Naive thymus-derived CD4-positive, alpha-beta T cell (primary cell): ENCODE results near the gene TRAF4. TPM values are rescaled to one million over a fixed set of nuclear protein-coding genes. Genes with fewer than 3 reads are reported as not detected.
"Not testable (repeated sequence)": the region's sequence is repeated elsewhere in the genome, so short reads cannot be mapped to it uniquely, and the experiment has no call there.

ENCODE experiments used
- ATAC-seq: fragments of 150-1000 bp; cut with Tn5 transposase; 2 replicates; pipeline ENCODE4 v1.10.0; 2021; ENCODE audit warnings: mild to moderate bottlenecking, moderate library complexity
- CTCF ChIA-PET: fragments of 350-600 bp; sonication (Branson Sonifier 250); formaldehyde crosslinking; loops from one replicate; lab custom pipeline; 2021; ENCODE audit warnings: antibody characterized with exemption; lab: Charles Lee
- POLR2A ChIA-PET: fragments of 350-600 bp; sonication (Branson Sonifier 250); formaldehyde crosslinking; loops from one replicate; lab custom pipeline; 2021; ENCODE audit warnings: antibody characterized with exemption, inconsistent platforms; lab: Charles Lee
- DNase-seq, 9 donors: peaks; one replicate each; pipeline versions ENCODE4 v3.0.0 to v3.0.0-alpha.2; 2020 to 2022; ENCODE audit warnings: mixed read lengths in 1 of 9
- H3K27ac ChIP-seq: one replicate; pipeline ENCODE4 v1.7.0; 2013; ENCODE audit warnings: mild to moderate bottlenecking, low read depth, low read length, moderate library complexity
- H3K27me3 ChIP-seq, 2 donors: one replicate each; pipeline ENCODE4 v1.7.0; 2013; ENCODE audit warnings: low read length in 2 of 2, mild to moderate bottlenecking in 2 of 2, moderate library complexity in 2 of 2; ENCODE audit not compliant: control insufficient read depth in 2 of 2, insufficient read depth in 2 of 2
- H3K36me3 ChIP-seq, 3 experiments: 1 replicate in 2 of 3; 2 replicates in 1 of 3; pipeline ENCODE4 v1.7.0; 2013; ENCODE audit warnings: low read length in 3 of 3, mild to moderate bottlenecking in 3 of 3, moderate library complexity in 1 of 3; ENCODE audit not compliant: insufficient read depth in 3 of 3, control insufficient read depth in 2 of 3
- H3K4me1 ChIP-seq, 2 donors: one replicate each; pipeline ENCODE4 v1.7.0; 2013; ENCODE audit warnings: low read length in 2 of 2, mild to moderate bottlenecking in 2 of 2, moderate library complexity in 1 of 2; ENCODE audit not compliant: control insufficient read depth in 2 of 2, insufficient read depth in 2 of 2
- H3K4me3 ChIP-seq: 2 replicates; pipeline ENCODE4 v1.7.0; 2013; ENCODE audit warnings: mild to moderate bottlenecking, low read length
- H3K9me3 ChIP-seq, 3 experiments: 1 replicate in 2 of 3; 2 replicates in 1 of 3; pipeline ENCODE4 v1.7.0; 2013; ENCODE audit warnings: low read length in 3 of 3; ENCODE audit not compliant: control insufficient read depth in 2 of 3
- H3K27ac Mint-ChIP-seq, 9 donors: one replicate each; pipeline ENCODE4 v1.8.0; 2020 to 2022; ENCODE audit warnings: mixed read lengths in 9 of 9, mild to moderate bottlenecking in 8 of 9, moderate library complexity in 5 of 9, inconsistent platforms in 2 of 9
- H3K27me3 Mint-ChIP-seq, 5 donors: one replicate each; pipeline ENCODE4 v1.8.0; 2021 to 2022; ENCODE audit warnings: mixed read lengths in 5 of 5, mild to moderate bottlenecking in 1 of 5
- H3K36me3 Mint-ChIP-seq, 5 donors: one replicate each; pipeline ENCODE4 v1.8.0; 2020 to 2022; ENCODE audit warnings: mixed read lengths in 5 of 5, mild to moderate bottlenecking in 3 of 5, inconsistent platforms in 1 of 5
- H3K4me1 Mint-ChIP-seq, 7 donors: one replicate each; pipeline ENCODE4 v1.8.0; 2020 to 2022; ENCODE audit warnings: mixed read lengths in 7 of 7, mild to moderate bottlenecking in 3 of 7, inconsistent platforms in 1 of 7
- H3K4me3 Mint-ChIP-seq, 10 donors: one replicate each; pipeline ENCODE4 v1.8.0; 2020 to 2022; ENCODE audit warnings: mild to moderate bottlenecking in 10 of 10, mixed read lengths in 10 of 10, moderate library complexity in 6 of 10, inconsistent platforms in 2 of 10
- H3K9me3 Mint-ChIP-seq, 11 donors: one replicate each; pipeline ENCODE4 v1.8.0; 2020 to 2022; ENCODE audit warnings: mixed read lengths in 11 of 11, mild to moderate bottlenecking in 4 of 11, inconsistent platforms in 1 of 11, moderate library complexity in 1 of 11
- intact Hi-C, 2 donors: fragments of 100-400 bp; cut with micrococcal nuclease; formaldehyde crosslinking; loops; one replicate each; pipeline ENCODE4 v1.15.1; 2023
- polyA plus RNA-seq, 2 donors: library from polyadenylated mRNA; unstranded; fragments of 300-500 nt; fragmentation: Illumina TruSeq; gene quantifications; one replicate each; pipeline ENCODE4 v1.2.3, GENCODE V29; 2021
- total RNA-seq, 6 experiments: library from RNA in 5 of 6; stranded (reverse) in 5 of 6; gene quantifications; 1 replicate in 5 of 6; 2 replicates in 1 of 6; pipeline ENCODE4 v1.2.3 and lab custom pipeline; 2021 to 2026

TRAF4 gene
- total and polyA plus RNA-seq, 7 experiments from 2014 or later: 1.3 to 228 (median 25.6) TPM

- H3K36me3 ChIP-seq: peaks cover 20 to 36% (median 32%) of the 10 kb centered on the region in 3 experiments
- Mint-ChIP-seq H3K36me3 (peaks cover 4 to 42% (median 23%) of the 10 kb centered on the region in 5 donors), H3K27me3 (peaks cover 0 to 8% (median 0%) of the 10 kb centered on the region in 5 donors), H3K4me3 (peak overlapping the region; percentile 3 to 71 (median 24)), H3K4me1 (peaks cover 24 to 78% (median 74%) of the 10 kb centered on the region in 7 donors), H3K9me3 (peaks cover 0 to 2% (median 0%) of the 10 kb centered on the region in 11 donors), H3K27ac (peak overlapping the region in 7 of 9 donors; percentile 24 to 70 (median 59))
- H3K4me3 ChIP-seq: no peak overlapping the region
- H3K27ac ChIP-seq: peak overlapping the region; percentile 82
- DNase-seq (no peak), ATAC-seq (no peak)
- intact Hi-C loops: loop anchor here in 1 of 2 donors (10.0 kb wide), 1 partner anchor 422 kb away; no protein-coding TSS in a partner anchor
- peaks cover 36 to 49% of the 10 kb centered on the region in 2 donors for H3K4me1 ChIP-seq
- ChIA-PET CTCF (interaction anchor here (10.6 kb wide), 1 partner anchor 25 kb away, joined by 331 read pairs; the partner anchor contains the start of gene TRAF4), POLR2A (interaction anchor here (0.7 to 6.1 kb wide), 3 partner anchors 12 to 174 kb away, joined by 3 to 35 read pairs (median 5); partner anchors contain the start of genes FLOT2 and PROCA1)
- no peaks in the 10 kb centered on the region for H3K27me3 ChIP-seq
- H3K9me3 ChIP-seq: no peaks in the 10 kb centered on the region
Observed at GRCh38 chr17:28723159-28723835, 20.5 kb upstream of the TRAF4 start.

DNA sequence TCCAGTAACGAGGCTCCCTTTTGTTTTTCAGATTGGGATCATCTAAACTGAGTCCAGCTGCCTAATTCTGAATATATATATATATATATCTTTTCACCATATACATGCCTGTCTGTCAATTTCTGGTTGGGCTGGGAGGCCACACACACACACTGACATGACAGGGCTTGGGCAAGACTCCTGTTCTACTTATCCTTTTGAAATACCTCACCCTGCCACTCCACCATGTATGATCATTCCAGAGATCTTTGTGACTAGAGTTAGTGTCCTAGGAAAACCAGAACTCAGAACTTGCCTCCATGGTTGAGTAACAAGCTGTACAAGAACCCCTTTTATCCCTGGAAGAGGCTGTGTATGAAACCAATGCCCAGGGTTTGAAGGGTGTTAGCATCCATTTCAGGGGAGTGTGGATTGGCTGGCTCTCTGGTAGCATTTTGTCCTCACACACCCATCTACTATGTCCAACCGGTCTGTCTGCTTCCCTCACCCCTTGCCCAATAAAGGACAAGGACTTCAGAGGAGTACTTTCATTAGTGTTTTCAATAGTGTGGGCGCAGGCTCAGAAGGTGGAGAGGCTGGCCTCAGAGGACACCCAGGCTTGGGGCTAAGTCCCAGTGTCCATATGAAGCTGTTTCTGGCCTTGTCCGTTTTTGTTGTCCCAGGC lies 19.8 kb upstream of the TRAF4 start:
- peak overlapping the region in 9 of 10 donors; percentile 37 to 96 (median 80) for H3K4me3 Mint-ChIP-seq
- not testable (repeated sequence) for H3K27ac ChIP-seq, H3K27me3 ChIP-seq, DNase-seq, H3K27me3 Mint-ChIP-seq, H3K4me3 ChIP-seq, ATAC-seq, H3K9me3 ChIP-seq, H3K9me3 Mint-ChIP-seq
- H3K4me1 ChIP-seq: peaks cover 36 to 50% of the 10 kb centered on the region in 2 donors
- intact Hi-C loops: loop anchor here in 1 of 2 donors (10.0 kb wide), 1 partner anchor 421 kb away; no protein-coding TSS in a partner anchor
- H3K4me1 Mint-ChIP-seq: peaks cover 21 to 76% (median 72%) of the 10 kb centered on the region in 7 donors
- ChIA-PET POLR2A (interaction anchor here (0.5 to 9.2 kb wide), 7 partner anchors 12 to 1997 kb away, joined by 3 to 269 read pairs (median 5); partner anchors contain the start of genes FLOT2, PROCA1, SDF2 and SUPT6H), CTCF (interaction anchor here (10.6 kb wide), 1 partner anchor 24 kb away, joined by 331 read pairs; the partner anchor contains the start of gene TRAF4)
- H3K36me3 ChIP-seq: peaks cover 20 to 39% (median 32%) of the 10 kb centered on the region in 3 experiments
- H3K36me3 Mint-ChIP-seq: peaks cover 4 to 42% (median 23%) of the 10 kb centered on the region in 5 donors
- H3K27ac Mint-ChIP-seq: peak overlapping the region in 7 of 9 donors; percentile 23 to 88 (median 69)

GRCh38 chr17:28724500-28725165 lies 19.2 kb upstream of the TRAF4 start:
- H3K27me3 Mint-ChIP-seq: no peaks in the 10 kb centered on the region
- ATAC-seq: no peak
- Histone ChIP-seq H3K27ac (no peak overlapping the region), H3K4me1 (peaks cover 36 to 49% of the 10 kb centered on the region in 2 donors), H3K27me3 (no peaks in the 10 kb centered on the region), H3K36me3 (peaks cover 20 to 39% (median 32%) of the 10 kb centered on the region in 3 experiments), H3K9me3 (no peaks in the 10 kb centered on the region), H3K4me3 (no peak overlapping the region)
- no peaks in the 10 kb centered on the region for H3K9me3 Mint-ChIP-seq
- ChIA-PET CTCF (interaction anchor here (0.9 to 10.6 kb wide), 2 partner anchors 24 to 229 kb away, joined by 3 to 331 read pairs; partner anchors contain the start of gene TRAF4), POLR2A (interaction anchor here (0.5 to 9.2 kb wide), 7 partner anchors 13 to 1996 kb away, joined by 3 to 269 read pairs (median 6); partner anchors contain the start of genes ALDOC, FLOT2, PROCA1 and SDF2)
- intact Hi-C loops: loop anchor here in 1 of 2 donors (5.0 to 10.0 kb wide), 3 partner anchors 77 to 568 kb away; partner anchors contain the start of genes BLTP2 and NUFIP2
- H3K4me3 Mint-ChIP-seq: peak overlapping the region; percentile 67 to 96 (median 82)
- H3K27ac Mint-ChIP-seq: peak overlapping the region in 8 of 9 donors; percentile 23 to 88 (median 77)
- peaks cover 4 to 42% (median 22%) of the 10 kb centered on the region in 5 donors for H3K36me3 Mint-ChIP-seq
- no peak for DNase-seq
- peaks cover 19 to 73% (median 69%) of the 10 kb centered on the region in 7 donors for H3K4me1 Mint-ChIP-seq

GRCh38 chr17:28725166-28725659 lies 18.6 kb upstream of the TRAF4 start:
- POLR2A ChIA-PET: interaction anchor here (1.4 to 9.2 kb wide), 7 partner anchors 14 to 177 kb away, joined by 3 to 269 read pairs (median 17); partner anchors contain the start of genes ALDOC, DHRS13, FLOT2 and PROCA1
- H3K27me3 Mint-ChIP-seq: no peaks in the 10 kb centered on the region
- peak overlapping the region; percentile 67 to 96 (median 82) for H3K4me3 Mint-ChIP-seq
- no peak for ATAC-seq
- Histone ChIP-seq H3K4me1 (peaks cover 36 to 49% of the 10 kb centered on the region in 2 donors), H3K27me3 (no peaks in the 10 kb centered on the region), H3K27ac (peak overlapping the region; percentile 65), H3K36me3 (peaks cover 20 to 39% (median 32%) of the 10 kb centered on the region in 3 experiments), H3K9me3 (no peaks in the 10 kb centered on the region), H3K4me3 (no peak overlapping the region)
- intact Hi-C loops: loop anchor here in 1 of 2 donors (5.0 to 10.0 kb wide), 3 partner anchors 78 to 567 kb away; partner anchors contain the start of genes BLTP2 and NUFIP2
- peaks cover 4 to 36% (median 17%) of the 10 kb centered on the region in 5 donors for H3K36me3 Mint-ChIP-seq
- peak overlapping the region; percentile 23 to 88 (median 80) for H3K27ac Mint-ChIP-seq
- no peak for DNase-seq
- CTCF ChIA-PET: interaction anchor here (0.6 to 10.6 kb wide), 3 partner anchors 9 to 228 kb away, joined by 3 to 331 read pairs (median 3); partner anchors contain the start of gene TRAF4
- H3K9me3 Mint-ChIP-seq: no peaks in the 10 kb centered on the region
- peaks cover 18 to 74% (median 64%) of the 10 kb centered on the region in 7 donors for H3K4me1 Mint-ChIP-seq

GRCh38 chr17:28725660-28726225 lies 18.1 kb upstream of the TRAF4 start:
- no peaks in the 10 kb centered on the region for H3K9me3 Mint-ChIP-seq
- ChIA-PET CTCF (interaction anchor here (0.6 to 10.6 kb wide), 20 partner anchors 8 to 239 kb away, joined by 3 to 331 read pairs (median 4); partner anchors contain the start of genes FLOT2, PROCA1, SDF2 and SUPT6H), POLR2A (interaction anchor here (1.2 to 9.2 kb wide), 10 partner anchors 14 to 226 kb away, joined by 3 to 269 read pairs (median 14); partner anchors contain the start of genes ALDOC, BLTP2, DHRS13 and FLOT2)
- Histone ChIP-seq H3K9me3 (no peaks in the 10 kb centered on the region), H3K27ac (peak overlapping the region; percentile 65), H3K4me3 (peak overlapping the region; percentile 18), H3K4me1 (peaks cover 34 to 44% of the 10 kb centered on the region in 2 donors), H3K27me3 (no peaks in the 10 kb centered on the region), H3K36me3 (peaks cover 20 to 39% (median 30%) of the 10 kb centered on the region in 3 experiments)
- H3K36me3 Mint-ChIP-seq: peaks cover 4 to 31% (median 12%) of the 10 kb centered on the region in 5 donors
- H3K27me3 Mint-ChIP-seq: no peaks in the 10 kb centered on the region
- H3K4me1 Mint-ChIP-seq: peaks cover 13 to 69% (median 59%) of the 10 kb centered on the region in 7 donors
- intact Hi-C loops: loop anchor here (2.0 to 10.0 kb wide), 6 partner anchors 78 to 567 kb away; partner anchors contain the start of genes BLTP2 (in 1 of the 2), FAM222B (in 1 of the 2) and NUFIP2 (in 1 of the 2)
- ATAC-seq: no peak
- H3K27ac Mint-ChIP-seq: peak overlapping the region in 7 of 9 donors; percentile 23 to 88 (median 70)
- peak overlapping the region; percentile 67 to 96 (median 82) for H3K4me3 Mint-ChIP-seq
- peak in 4 of 9 donors; percentile 26 to 40 (median 36) for DNase-seq
